H1 (cell line): ENCODE results near the gene CNIH4. TPM values are rescaled to one million over a fixed set of nuclear protein-coding genes. Genes with fewer than 3 reads are reported as not detected.

Source experiments
- ATF2 ChIP-seq: IDR thresholded peaks from 2 replicates; pipeline ENCODE4 v1.6.1; 2012; ENCODE audit warnings: low read length, inconsistent platforms
- BRCA1 ChIP-seq: IDR thresholded peaks from 2 replicates; pipeline ENCODE4 v1.6.1; 2012; ENCODE audit warnings: low read depth, low read length, improper control_type of control experiment
- CHD2 ChIP-seq: IDR thresholded peaks from 2 replicates; pipeline ENCODE4 v1.6.1; 2012; ENCODE audit warnings: low read length, improper control_type of control experiment
- CREB1 ChIP-seq: IDR thresholded peaks from 2 replicates; pipeline ENCODE4 v1.6.1; 2012; ENCODE audit warnings: inconsistent platforms
- EGR1 ChIP-seq: IDR thresholded peaks from 2 replicates; pipeline ENCODE4 v1.6.1; 2011; ENCODE audit warnings: low read depth, low read length, borderline replicate concordance
- KDM4A ChIP-seq: IDR thresholded peaks from one replicate; pipeline ENCODE4 v1.7.1; 2012; ENCODE audit warnings: low read depth, mild to moderate bottlenecking, moderate library complexity, low read length, inconsistent platforms; ENCODE audit not compliant: severe bottlenecking
- KDM5A ChIP-seq: fragments of 200-600 bp; IDR thresholded peaks from 2 replicates; pipeline ENCODE4 v1.7.1; 2012; ENCODE audit warnings: mild to moderate bottlenecking, low read length, inconsistent platforms, mixed read lengths
- PHF8 ChIP-seq: fragments of 200-600 bp; sonication (generic); conservative IDR thresholded peaks from 2 replicates; pipeline ENCODE4 v1.7.1; 2012; ENCODE audit warnings: low read depth, mild to moderate bottlenecking, inconsistent platforms, low read length, moderate library complexity
- RBBP5 ChIP-seq: IDR thresholded peaks from 2 replicates; pipeline ENCODE4 v1.7.1; 2012; ENCODE audit warnings: low read depth, mild to moderate bottlenecking, inconsistent platforms, low read length, moderate library complexity, borderline replicate concordance
- SAP30 ChIP-seq: fragments of 300-600 bp; sonication (generic); IDR thresholded peaks from 2 replicates; pipeline ENCODE4 v1.7.1; 2012; ENCODE audit warnings: low read length, moderate library complexity, mild to moderate bottlenecking, inconsistent platforms; ENCODE audit not compliant: insufficient read depth, insufficient replicate concordance
- SIN3A ChIP-seq, 2 experiments: IDR thresholded peaks in 1 of 2; conservative IDR thresholded peaks in 1 of 2; 2 replicates each; pipeline ENCODE4 v1.6.1; 2011 to 2012; ENCODE audit warnings: low read length in 2 of 2, improper control_type of control experiment in 1 of 2, low read depth in 1 of 2, mild to moderate bottlenecking in 1 of 2
- SP1 ChIP-seq: IDR thresholded peaks from 2 replicates; pipeline ENCODE4 v1.6.1; 2011; ENCODE audit warnings: low read depth, low read length
- TBP ChIP-seq: IDR thresholded peaks from 2 replicates; pipeline ENCODE4 v1.6.1; 2011; ENCODE audit warnings: low read depth, low read length, improper control_type of control experiment
- TEAD4 ChIP-seq: IDR thresholded peaks from 2 replicates; pipeline ENCODE4 v1.6.1; 2012; ENCODE audit warnings: low read depth, low read length, inconsistent platforms, mixed read lengths
- YY1 ChIP-seq: IDR thresholded peaks from 2 replicates; pipeline ENCODE4 v1.6.1; 2011; ENCODE audit warnings: low read depth, mild to moderate bottlenecking, low read length
- polyA plus RNA-seq, 7 experiments: library from polyadenylated mRNA; depleted of rRNA in 3 of 7; stranded (reverse) in 5 of 7; unstranded in 2 of 7; fragments of >200 nt in 5 of 7; fragments of 200-250 nt in 2 of 7; gene quantifications; 1 replicate in 5 of 7; 2 replicates in 1 of 7; 4 replicates in 1 of 7; pipeline versions ENCODE4 v1.2.1 to v1.2.3, GENCODE V29; 2011 to 2013; ENCODE audit warnings: missing spikeins in 2 of 7, mixed read lengths in 2 of 7
- total RNA-seq: library from RNA; stranded (reverse); fragmentation: NEBNext Ultra II Directional; extraction: Animal tissue kit (Norgen Biotek cat#: 25700); gene quantifications from 2 replicates; pipeline ENCODE4 v1.2.1, GENCODE V29; 2021
- TF ChIP-seq, protein P1 (sequence below): IDR thresholded peaks from 2 replicates; pipeline ENCODE4 v1.6.1; 2012; ENCODE audit warnings: inconsistent platforms

Gene CNIH4
- total and polyA plus RNA-seq, 2 of the 8 experiments (the other 6 are each of a cell fraction or from before 2014, with no cell fraction given) = 76.2 to 151 TPM

GRCh38 chr1:224356685-224357625 lies at the start of gene CNIH4 (continued):
- peak; percentile 32 for TF ChIP-seq SAP30
- 0 out of 2 replicates have a peak, but pooled peaks have one; percentile 33 for TF ChIP-seq CREB1
- TF ChIP-seq EGR1 = no peak
- TF ChIP-seq KDM4A = peak; percentile 84
- peak; percentile 80 for TF ChIP-seq TBP
- no peak for TF ChIP-seq TEAD4
- TF ChIP-seq RBBP5 = 0 out of 2 replicates have a peak, but pooled peaks have one; percentile 81
- TF ChIP-seq BRCA1 = no peak
- 0 out of 2 replicates have a peak, but pooled peaks have one; percentile 36 for TF ChIP-seq KDM5A
- TF ChIP-seq SP1 = 0 out of 2 replicates have a peak, but pooled peaks have one; percentile 32
- TF ChIP-seq, protein P1, sequence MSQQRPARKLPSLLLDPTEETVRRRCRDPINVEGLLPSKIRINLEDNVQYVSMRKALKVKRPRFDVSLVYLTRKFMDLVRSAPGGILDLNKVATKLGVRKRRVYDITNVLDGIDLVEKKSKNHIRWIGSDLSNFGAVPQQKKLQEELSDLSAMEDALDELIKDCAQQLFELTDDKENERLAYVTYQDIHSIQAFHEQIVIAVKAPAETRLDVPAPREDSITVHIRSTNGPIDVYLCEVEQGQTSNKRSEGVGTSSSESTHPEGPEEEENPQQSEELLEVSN = no peak; the same call in 1 of the 2 replicates
- 0 out of 2 replicates have a peak, but pooled peaks have one; percentile 21 for TF ChIP-seq YY1
- peak; percentile 84 for TF ChIP-seq PHF8
- TF ChIP-seq CHD2 = 0 out of 2 replicates have a peak, but pooled peaks have one; percentile 42
- no peak for TF ChIP-seq ATF2
- TF ChIP-seq SIN3A (conservative IDR thresholded peaks at IDR 0.05 in 1 of 2, IDR thresholded peaks at IDR 0.05 in 1 of 2; ENCODE audit: low read depth in 1 of 2, low read length in 2 of 2) = peak in 1 of 2 experiments; percentile 91; a peak in 2 of 4 replicates
